ENCODE measurements around the gene ADAMTS6.

GRCh38 chr5:65341835-65342234 is 139.9 kb downstream of the ADAMTS6 start:
- TF ChIP-seq CTCF (IDR thresholded peaks at IDR 0.05) (no peak), POLR2A (IDR thresholded peaks at IDR 0.05) (no peak)

Measured in Peyer's patch (tissue), 4 donors.